ENCODE measurements around the gene SH3RF2. TPM values are rescaled to one million over a fixed set of nuclear protein-coding genes. Genes with fewer than 3 reads are reported as not detected.
"Not testable (repeated sequence)": the region's sequence is repeated elsewhere in the genome, so short reads cannot be mapped to it uniquely, and the experiment has no call there.

The SH3RF2 gene
- total and polyA plus RNA-seq, 2 experiments from 2014 or later, result 35.1 to 35.4 TPM

DNA sequence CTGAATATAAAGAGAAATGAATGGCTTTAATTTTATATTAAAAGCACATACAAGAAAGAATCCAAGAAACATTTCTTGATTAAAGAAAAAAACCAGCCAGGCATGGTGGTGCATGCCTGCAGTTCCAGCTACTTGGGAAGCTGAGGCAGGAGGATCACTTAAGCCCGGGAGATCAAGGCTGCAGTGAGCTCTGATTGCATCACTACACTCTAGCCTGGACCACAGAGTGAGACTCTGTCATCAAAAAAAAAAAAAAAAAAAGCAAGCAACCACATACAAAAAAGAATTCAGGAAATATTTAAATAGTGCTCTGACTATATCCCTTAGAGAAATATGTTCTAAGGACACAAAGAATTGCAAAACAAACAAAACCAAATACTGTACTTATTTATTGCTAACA is 171.5 kb downstream of the SH3RF2 start:
- Histone ChIP-seq H2AFZ (no peak overlapping the region), H3K9me3 (ENCODE audit: low read depth) (no peaks in the 10 kb centered on the region), H3K36me3 (replicated peaks; ENCODE audit: insufficient read depth, low read depth) (no peaks in the 10 kb centered on the region)

DNA sequence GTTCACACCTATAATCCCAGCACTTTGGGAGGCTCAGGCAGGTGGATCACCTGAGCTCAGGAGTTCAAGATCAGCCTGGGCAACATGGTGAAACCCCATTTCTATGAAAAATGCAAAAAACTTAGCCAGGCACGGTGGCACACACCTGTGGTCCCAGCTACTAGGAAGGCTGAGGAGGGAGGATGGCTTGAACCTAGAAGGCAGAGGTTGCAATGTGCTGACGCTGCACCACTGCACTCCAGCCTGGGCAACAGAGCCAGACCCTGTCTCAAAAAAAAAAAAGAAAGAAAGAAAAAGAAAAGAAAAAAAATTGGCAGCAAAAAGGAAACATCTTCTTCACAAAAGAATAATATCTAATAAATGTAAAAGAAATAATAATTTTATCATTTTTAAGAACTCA is 172.5 kb downstream of the SH3RF2 start:
- H3K4me3 ChIP-seq; H4K20me1 ChIP-seq (ENCODE audit: insufficient read depth, poor library complexity, severe bottlenecking); H3K36me3 ChIP-seq (replicated peaks; ENCODE audit: insufficient read depth, low read depth); H3K4me2 ChIP-seq; H3K27ac ChIP-seq; DNase-seq (ENCODE audit: low spot score); H3K27me3 ChIP-seq; H3K79me2 ChIP-seq; H3K9me2 ChIP-seq (replicated peaks; ENCODE audit: insufficient read depth); H3K9me3 ChIP-seq (ENCODE audit: low read depth); H2AFZ ChIP-seq; H3K4me1 ChIP-seq (ENCODE audit: insufficient read depth): not testable (repeated sequence)
- 93% methylated on average over 2 of the region's 2 CpGs for WGBS (ENCODE audit: low lambda C conversion rate, missing lambda C conversion rate)

More for the DNA sequence above, 171.5 kb downstream of the SH3RF2 start:
- Histone ChIP-seq H3K9me2 (replicated peaks; ENCODE audit: insufficient read depth) (no peaks in the 10 kb centered on the region), H3K4me2 (no peak overlapping the region), H3K4me1 (ENCODE audit: insufficient read depth) (no peaks in the 10 kb centered on the region), H3K79me2 (no peaks in the 10 kb centered on the region), H4K20me1 (ENCODE audit: insufficient read depth, poor library complexity, severe bottlenecking) (no peaks in the 10 kb centered on the region), H3K4me3 (no peak overlapping the region), H3K27me3 (no peaks in the 10 kb centered on the region), H3K27ac (no peak overlapping the region)
- DNase-seq (ENCODE audit: low spot score), result no peak
- WGBS (ENCODE audit: low lambda C conversion rate, missing lambda C conversion rate), result 42% methylated on average over 1 of the region's 1 CpG
- TF ChIP-seq, protein P1, sequence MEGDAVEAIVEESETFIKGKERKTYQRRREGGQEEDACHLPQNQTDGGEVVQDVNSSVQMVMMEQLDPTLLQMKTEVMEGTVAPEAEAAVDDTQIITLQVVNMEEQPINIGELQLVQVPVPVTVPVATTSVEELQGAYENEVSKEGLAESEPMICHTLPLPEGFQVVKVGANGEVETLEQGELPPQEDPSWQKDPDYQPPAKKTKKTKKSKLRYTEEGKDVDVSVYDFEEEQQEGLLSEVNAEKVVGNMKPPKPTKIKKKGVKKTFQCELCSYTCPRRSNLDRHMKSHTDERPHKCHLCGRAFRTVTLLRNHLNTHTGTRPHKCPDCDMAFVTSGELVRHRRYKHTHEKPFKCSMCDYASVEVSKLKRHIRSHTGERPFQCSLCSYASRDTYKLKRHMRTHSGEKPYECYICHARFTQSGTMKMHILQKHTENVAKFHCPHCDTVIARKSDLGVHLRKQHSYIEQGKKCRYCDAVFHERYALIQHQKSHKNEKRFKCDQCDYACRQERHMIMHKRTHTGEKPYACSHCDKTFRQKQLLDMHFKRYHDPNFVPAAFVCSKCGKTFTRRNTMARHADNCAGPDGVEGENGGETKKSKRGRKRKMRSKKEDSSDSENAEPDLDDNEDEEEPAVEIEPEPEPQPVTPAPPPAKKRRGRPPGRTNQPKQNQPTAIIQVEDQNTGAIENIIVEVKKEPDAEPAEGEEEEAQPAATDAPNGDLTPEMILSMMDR (IDR thresholded peaks at IDR 0.05; ENCODE audit: poor library complexity), result no peak
- TF ChIP-seq EZH2phosphoT487 (IDR thresholded peaks at IDR 0.05; ENCODE audit: low read depth, severe bottlenecking, unreplicated experiment) (no peak), EZH2 (IDR thresholded peaks at IDR 0.05; ENCODE audit: borderline replicate concordance) (no peak)

DNA sequence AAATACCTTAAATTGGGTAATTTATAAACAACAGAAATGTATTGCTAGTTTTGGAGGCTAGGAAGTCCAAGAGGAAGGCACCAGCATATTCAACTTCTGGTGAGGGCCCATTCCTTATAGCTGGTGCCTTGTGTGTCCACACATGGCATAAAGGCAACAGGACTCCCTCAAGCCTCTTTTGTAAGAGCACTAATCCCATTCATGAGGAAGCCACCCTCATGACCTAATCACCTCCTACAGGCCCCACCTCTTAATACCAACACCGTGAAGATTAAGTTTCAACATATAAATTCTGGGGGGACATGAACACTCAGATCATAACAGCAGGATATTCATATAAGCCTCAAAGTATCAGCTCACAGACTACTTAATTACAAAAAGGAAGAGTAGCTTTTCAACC is 173.0 kb downstream of the SH3RF2 start:
- no peak for DNase-seq (ENCODE audit: low spot score)
- no peak overlapping the region for H3K4me3 ChIP-seq
- TF ChIP-seq EZH2phosphoT487 (IDR thresholded peaks at IDR 0.05; ENCODE audit: low read depth, severe bottlenecking, unreplicated experiment) (no peak), EZH2 (IDR thresholded peaks at IDR 0.05; ENCODE audit: borderline replicate concordance) (no peak)
- TF ChIP-seq, protein P1 (IDR thresholded peaks at IDR 0.05; ENCODE audit: poor library complexity), result no peak
- no peaks in the 10 kb centered on the region for H3K79me2 ChIP-seq
- H3K27me3 ChIP-seq, result no peaks in the 10 kb centered on the region
- WGBS (ENCODE audit: low lambda C conversion rate, missing lambda C conversion rate), result 68% methylated on average over 1 of the region's 1 CpG
- H3K4me2 ChIP-seq, result no peak overlapping the region
- H2AFZ ChIP-seq, result no peak overlapping the region
- H4K20me1 ChIP-seq (ENCODE audit: insufficient read depth, poor library complexity, severe bottlenecking), result no peaks in the 10 kb centered on the region
- no peaks in the 10 kb centered on the region for H3K9me2 ChIP-seq (replicated peaks; ENCODE audit: insufficient read depth)
- no peaks in the 10 kb centered on the region for H3K4me1 ChIP-seq (ENCODE audit: insufficient read depth)
- H3K27ac ChIP-seq, result no peak overlapping the region
- H3K9me3 ChIP-seq (ENCODE audit: low read depth), result no peaks in the 10 kb centered on the region
- H3K36me3 ChIP-seq (replicated peaks; ENCODE audit: insufficient read depth, low read depth), result no peaks in the 10 kb centered on the region

DNA sequence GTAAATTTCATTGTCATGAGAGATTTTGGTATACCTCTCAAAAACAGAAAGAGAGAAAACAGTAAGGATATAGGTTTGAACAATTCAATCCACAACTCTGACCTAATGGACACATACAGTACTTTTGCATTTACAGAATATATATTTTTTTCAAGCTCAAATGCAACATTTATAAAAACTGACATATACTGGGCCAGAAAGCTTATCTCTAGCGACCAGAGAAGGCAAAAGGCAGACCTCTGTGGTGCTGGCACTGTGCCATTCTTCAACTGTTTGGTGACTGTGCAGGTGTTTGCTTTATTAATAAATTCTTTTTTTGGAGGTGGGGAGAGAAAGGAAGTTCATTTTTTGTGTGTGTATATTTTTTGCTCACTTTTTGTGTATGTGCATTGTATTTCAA is 175.0 kb downstream of the SH3RF2 start:
- Histone ChIP-seq H3K79me2 (no peaks in the 10 kb centered on the region), H3K27me3 (no peaks in the 10 kb centered on the region), H4K20me1 (ENCODE audit: insufficient read depth, poor library complexity, severe bottlenecking) (no peaks in the 10 kb centered on the region), H3K27ac (no peak overlapping the region), H3K4me1 (ENCODE audit: insufficient read depth) (no peaks in the 10 kb centered on the region), H3K36me3 (replicated peaks; ENCODE audit: insufficient read depth, low read depth) (no peaks in the 10 kb centered on the region), H3K4me3 (no peak overlapping the region), H2AFZ (no peak overlapping the region), H3K9me3 (ENCODE audit: low read depth) (no peaks in the 10 kb centered on the region), H3K4me2 (no peak overlapping the region), H3K9me2 (replicated peaks; ENCODE audit: insufficient read depth) (no peaks in the 10 kb centered on the region)
- no peak for TF ChIP-seq EZH2 (IDR thresholded peaks at IDR 0.05; ENCODE audit: borderline replicate concordance)
- no peak for TF ChIP-seq EZH2phosphoT487 (IDR thresholded peaks at IDR 0.05; ENCODE audit: low read depth, severe bottlenecking, unreplicated experiment)
- TF ChIP-seq, protein P1 (IDR thresholded peaks at IDR 0.05; ENCODE audit: poor library complexity), result no peak
- WGBS (ENCODE audit: low lambda C conversion rate, missing lambda C conversion rate), result 69% methylated on average over 1 of the region's 1 CpG
- no peak for DNase-seq (ENCODE audit: low spot score)
